ENCODE results near the gene TMEM61.

- TF ChIP-seq POLR2A (IDR thresholded peaks at IDR 0.05; ENCODE audit: low read depth, low read length) (no peak), POLR2AphosphoS5 (IDR thresholded peaks at IDR 0.05; ENCODE audit: low read depth, low read length) (no peak)
Measured at GRCh38 chr1:54982739-54983138, 2.3 kb downstream of the TMEM61 start.

Data from GM12892 (cell line).